ENCODE data around the gene BFSP1. TPM values are rescaled to one million over a fixed set of nuclear protein-coding genes. Genes with fewer than 3 reads are reported as not detected.

Gene BFSP1
- total and polyA plus RNA-seq, 9 donors: 0.92 to 4.9 (median 1.5) TPM

DNA sequence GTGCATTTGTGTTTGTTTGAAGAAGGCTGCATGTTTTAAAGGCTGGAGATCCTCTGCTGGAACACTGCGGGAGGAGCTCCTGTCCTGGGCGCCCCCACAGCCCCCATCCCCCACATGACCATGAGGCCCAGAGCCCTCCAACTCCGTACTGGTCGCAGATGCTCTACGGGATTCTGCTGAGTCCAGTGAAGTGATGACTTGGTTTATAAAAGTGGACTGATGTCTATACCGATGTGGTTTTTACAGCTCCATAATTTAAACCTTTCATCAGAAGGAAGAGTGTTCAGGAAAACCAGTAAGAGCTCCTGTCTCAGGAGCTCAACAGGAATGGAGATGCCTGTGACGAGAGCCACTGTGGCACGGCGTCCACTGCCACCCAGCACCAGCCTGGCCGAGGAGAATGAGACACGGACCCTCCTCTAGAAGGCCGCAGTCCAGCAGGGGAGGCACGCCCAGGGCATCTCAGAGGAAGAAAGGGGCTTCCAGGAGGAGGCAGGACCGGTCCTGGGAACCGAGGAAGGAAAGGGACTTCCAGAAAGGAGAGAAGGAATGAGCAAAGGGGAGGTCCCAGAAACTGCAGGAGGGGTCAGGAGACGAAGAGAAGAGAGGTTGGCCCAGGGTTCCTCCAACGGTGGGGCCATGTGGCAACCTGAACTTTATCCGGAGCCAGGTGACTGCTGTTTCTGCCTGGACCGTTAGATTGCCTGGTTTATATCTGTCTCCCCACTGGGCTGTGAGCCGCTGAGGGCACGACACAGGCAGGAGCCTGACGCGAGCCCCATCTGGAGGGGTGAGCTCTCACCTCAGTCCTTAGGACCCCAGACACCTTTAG is 26.9 kb downstream of the BFSP1 start:
- intact Hi-C loops (cut with DNase I): loop anchor here in 2 of 4 donors (5.0 to 10.0 kb wide), 4 partner anchors 391 to 493 kb away; no protein-coding TSS in a partner anchor
- peaks cover 2% of the 10 kb centered on the region for H3K4me1 ChIP-seq (ENCODE audit: insufficient read depth)

GRCh38 chr20:17503301-17504065 is 27.7 kb downstream of the BFSP1 start:
- H3K9me3 ChIP-seq: no peaks in the 10 kb centered on the region
- TF ChIP-seq EP300 (IDR thresholded peaks at IDR 0.05) (no peak), POLR2A (IDR thresholded peaks at IDR 0.05) (no peak), CTCF (IDR thresholded peaks at IDR 0.05) (no peak)
- no peak overlapping the region for H3K4me3 ChIP-seq
- H3K27me3 ChIP-seq: no peaks in the 10 kb centered on the region
- intact Hi-C loops (cut with DNase I): loop anchor here in 2 of 4 donors (5.0 to 10.0 kb wide), 4 partner anchors 391 to 494 kb away; no protein-coding TSS in a partner anchor
- WGBS, 3 donors: 78 to 89% (median 83%) methylated on average over 6 of the region's 6 CpGs
- no peaks in the 10 kb centered on the region for H3K36me3 ChIP-seq
- DNase-seq: no peak
- peaks cover 2% of the 10 kb centered on the region for H3K4me1 ChIP-seq (ENCODE audit: insufficient read depth)
- no peak overlapping the region for H3K27ac ChIP-seq

More for the DNA sequence above, 26.9 kb downstream of the BFSP1 start:
- H3K36me3 ChIP-seq: no peaks in the 10 kb centered on the region
- no peak overlapping the region for H3K27ac ChIP-seq
- 32 to 39% (median 37%) methylated on average over 23 of the region's 23 CpGs for WGBS, 3 donors
- H3K9me3 ChIP-seq: no peaks in the 10 kb centered on the region
- TF ChIP-seq POLR2A (IDR thresholded peaks at IDR 0.05) (no peak), CTCF (IDR thresholded peaks at IDR 0.05) (no peak), EP300 (IDR thresholded peaks at IDR 0.05) (no peak)
- peak overlapping the region; percentile 42 for H3K4me3 ChIP-seq
- no peaks in the 10 kb centered on the region for H3K27me3 ChIP-seq
- DNase-seq: peak in 3 of 5 donors; percentile 38 to 46 (median 42)

DNA sequence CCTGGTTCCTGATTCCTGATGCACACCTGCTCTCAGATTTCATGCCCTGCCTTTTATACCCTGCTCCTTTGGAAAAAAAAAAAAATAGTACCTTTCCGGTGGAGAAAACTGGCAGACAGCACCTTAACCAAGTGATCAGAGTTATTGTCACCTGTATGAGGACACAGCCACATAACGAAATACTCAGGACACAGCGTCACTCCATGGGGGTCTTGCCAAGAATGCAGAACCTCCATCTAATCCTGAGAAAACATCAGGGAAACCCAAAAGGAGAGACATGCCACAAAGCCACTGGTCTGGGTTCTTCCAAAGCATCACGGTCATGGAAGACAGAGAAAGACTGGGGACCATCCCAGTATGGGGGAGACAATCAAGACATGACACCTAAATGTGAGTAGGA is 29.1 kb downstream of the BFSP1 start:
- intact Hi-C loops (cut with DNase I): loop anchor here in 2 of 4 donors (5.0 to 10.0 kb wide), 4 partner anchors 393 to 495 kb away; no protein-coding TSS in a partner anchor
- H3K27ac ChIP-seq: no peak overlapping the region
- no peaks in the 10 kb centered on the region for H3K9me3 ChIP-seq
- no peaks in the 10 kb centered on the region for H3K27me3 ChIP-seq
- WGBS, 3 donors: 88 to 92% (median 89%) methylated on average over 4 of the region's 4 CpGs
- DNase-seq: no peak
- TF ChIP-seq CTCF (IDR thresholded peaks at IDR 0.05) (no peak), POLR2A (IDR thresholded peaks at IDR 0.05) (no peak), EP300 (IDR thresholded peaks at IDR 0.05) (no peak)
- peaks cover 2% of the 10 kb centered on the region for H3K4me1 ChIP-seq (ENCODE audit: insufficient read depth)
- no peaks in the 10 kb centered on the region for H3K36me3 ChIP-seq
- H3K4me3 ChIP-seq: no peak overlapping the region

- Histone ChIP-seq H3K9me3 (no peaks in the 10 kb centered on the region), H3K4me3 (no peak overlapping the region), H3K4me1 (ENCODE audit: insufficient read depth) (peaks cover 2% of the 10 kb centered on the region), H3K36me3 (no peaks in the 10 kb centered on the region), H3K27ac (no peak overlapping the region), H3K27me3 (no peaks in the 10 kb centered on the region)
- no peak for DNase-seq
- no peak for TF ChIP-seq CTCF (IDR thresholded peaks at IDR 0.05)
- 87 to 89% (median 88%) methylated on average over 9 of the region's 9 CpGs for whole genome bisulfite sequencing, 3 donors
- intact Hi-C loops (cut with DNase I): loop anchor here in 2 of 4 donors (5.0 to 10.0 kb wide), 4 partner anchors 393 to 496 kb away; no protein-coding TSS in a partner anchor
These were observed 29.5 kb downstream of the BFSP1 start for GRCh38 chr20:17501701-17502100.
